Ecto neural progenitor cell (in vitro differentiated cells): Measurements from ENCODE around the gene MRPL54.

ENCODE experiments used
- DNase-seq: peaks from one replicate; pipeline ENCODE4 v3.0.0-alpha.2; 2018; ENCODE audit warnings: low spot score

MRPL54 gene

DNA sequence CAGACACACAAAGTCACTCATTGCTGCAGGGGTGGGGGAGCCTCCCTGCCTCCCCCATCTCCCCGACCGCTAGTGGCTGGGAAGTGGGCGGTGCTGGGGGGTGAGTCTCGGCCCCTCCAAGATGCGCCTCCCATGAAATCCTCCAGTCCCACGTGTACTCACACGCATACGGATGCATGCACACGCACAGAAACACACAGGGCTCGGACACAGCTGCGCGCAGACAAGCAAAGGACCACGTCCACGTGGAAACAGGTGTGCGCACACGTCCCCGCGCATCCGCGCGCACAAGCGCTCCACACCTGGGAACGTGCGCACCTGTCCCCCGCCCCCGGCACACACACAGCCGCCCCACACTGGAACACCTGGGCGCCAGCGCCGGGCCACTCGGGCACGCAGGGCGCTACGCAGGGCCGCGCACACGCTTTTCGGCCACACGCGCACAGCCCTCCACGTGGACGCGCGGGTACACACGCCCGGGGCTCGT, 23.0 kb downstream of the MRPL54 start:
- no peak for DNase-seq

DNA sequence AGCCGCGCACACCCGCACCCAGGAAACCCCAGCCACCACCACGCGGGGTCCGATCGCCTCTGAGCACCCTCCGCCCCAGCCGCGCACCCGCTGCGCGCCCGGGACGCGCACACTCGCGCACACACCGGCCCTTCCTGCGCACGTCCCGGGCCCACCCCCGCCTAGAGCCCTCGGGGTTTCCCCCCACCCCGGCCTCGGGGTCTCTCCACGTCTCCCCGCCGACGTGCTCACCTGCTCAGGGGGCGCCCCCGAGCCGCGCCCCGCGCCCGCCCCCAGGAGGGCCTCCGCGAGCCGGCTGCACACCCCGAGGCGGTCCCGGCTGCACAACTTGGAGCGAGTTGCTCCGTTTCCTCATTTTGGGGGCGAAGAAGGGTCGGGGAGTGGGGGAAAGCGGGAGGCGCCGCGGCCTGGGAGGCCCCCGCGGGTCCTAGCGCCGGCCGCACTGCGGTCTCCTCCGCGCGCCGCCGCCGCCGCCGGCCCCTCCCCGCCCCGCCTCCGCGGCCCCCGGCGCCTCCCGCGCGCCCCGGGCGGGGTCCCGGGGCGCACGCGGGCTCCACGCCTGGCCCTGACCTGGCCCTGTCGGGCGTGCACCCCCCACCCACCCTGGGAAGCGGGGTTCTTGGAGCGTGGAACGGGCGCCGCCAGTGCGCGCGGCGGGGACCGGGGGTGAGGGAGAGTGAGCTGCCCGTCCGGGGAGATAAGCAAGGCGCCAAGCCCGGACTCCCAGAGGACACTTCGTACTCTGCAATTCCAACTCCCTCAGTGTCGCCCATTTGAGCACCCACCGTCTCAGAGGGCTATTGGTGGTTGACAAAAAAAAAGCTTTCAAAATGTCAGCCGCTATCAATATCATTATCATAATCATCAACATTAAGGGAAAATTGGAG, 23.7 kb downstream of the MRPL54 start, which contains the start of gene MATK:
Gene MATK (minus strand): TSS at position 444 of the 887 bp plus-strand sequence. CDS start 1,246 bp downstream, outside the sequence.
- DNase-seq = no peak

DNA sequence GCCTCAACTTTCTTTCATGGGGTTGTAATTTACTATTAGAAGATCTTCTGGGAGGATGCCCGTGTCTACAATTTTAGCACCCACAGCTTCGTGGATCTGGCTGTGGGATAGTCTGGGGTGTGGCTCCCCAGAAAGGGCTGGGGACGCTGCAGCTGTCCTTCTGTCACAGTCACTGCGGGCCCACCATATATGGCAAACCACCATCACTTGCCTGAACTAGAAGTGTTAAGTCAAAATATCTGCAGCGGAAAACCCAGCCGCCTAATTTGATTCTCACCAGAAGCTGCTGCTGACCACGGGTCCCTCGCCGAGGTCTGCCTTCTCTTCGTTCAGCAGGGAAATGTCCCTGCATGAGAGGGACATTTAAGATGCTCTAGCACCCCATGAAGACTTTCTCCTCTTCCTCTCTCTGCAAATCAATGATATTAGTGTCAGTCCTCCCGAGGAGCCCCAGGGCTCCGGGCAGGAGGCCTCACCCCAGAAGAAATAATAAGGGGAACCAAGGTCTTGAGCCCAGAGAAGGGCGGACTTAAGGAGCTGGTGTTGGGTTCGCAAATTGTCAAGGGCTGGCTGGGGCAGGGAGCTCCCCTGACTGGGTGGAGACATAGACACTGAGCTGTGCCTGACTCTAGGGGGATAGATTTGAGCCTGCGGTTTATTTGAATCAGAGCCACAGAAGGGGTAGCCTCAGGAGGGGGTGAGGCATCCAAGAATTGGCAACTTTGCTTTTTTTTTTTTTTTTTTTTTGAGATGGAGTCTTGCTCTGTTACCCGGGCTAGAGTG, 26.7 kb downstream of the MRPL54 start:
- DNase-seq = no peak

DNA sequence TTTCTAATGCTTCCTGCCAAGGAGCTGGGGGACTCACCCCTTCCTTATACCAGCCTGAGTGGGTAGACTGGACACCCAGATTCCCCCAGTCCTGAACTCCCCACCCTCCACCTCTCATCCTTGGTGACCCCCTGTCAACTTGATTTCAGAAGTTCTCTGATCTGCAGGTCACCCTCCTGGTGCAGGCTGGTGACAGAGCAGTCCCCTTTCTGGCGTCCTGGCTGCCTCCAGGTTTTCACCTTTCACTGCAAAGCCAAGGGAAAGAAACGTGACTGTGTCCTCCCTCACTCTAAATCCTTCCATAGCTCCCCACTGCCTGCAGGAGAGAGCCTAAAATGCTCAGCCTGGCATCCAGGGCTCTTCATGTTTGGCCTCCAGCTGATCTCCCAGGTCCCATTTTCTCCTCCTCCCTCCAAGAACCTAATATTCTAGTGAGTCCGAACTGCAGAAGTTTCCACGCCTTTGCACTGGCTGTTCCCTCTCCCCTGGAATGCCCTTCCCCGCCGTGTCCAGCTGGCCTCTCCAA, 27.8 kb downstream of the MRPL54 start:
- no peak for DNase-seq

DNA sequence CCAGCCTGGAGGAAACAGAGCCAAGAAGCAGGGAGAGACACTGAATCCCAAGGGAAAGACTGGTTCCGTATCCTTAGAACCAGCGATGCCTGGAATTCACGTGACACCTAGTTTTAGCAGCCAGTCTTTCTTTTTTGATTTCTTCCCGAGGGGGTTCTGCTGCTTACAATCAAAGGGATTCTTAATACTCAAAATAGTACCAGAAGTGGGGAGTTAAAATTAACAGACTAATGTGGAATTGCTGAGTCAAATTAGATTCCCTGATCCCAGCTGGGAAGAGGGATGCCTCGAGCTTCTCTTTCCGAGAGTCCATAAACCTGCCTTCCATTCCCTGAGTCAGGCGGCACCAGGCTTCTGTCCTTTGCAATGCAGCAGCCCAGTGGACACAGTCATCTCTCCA, 28.5 kb downstream of the MRPL54 start:
- no peak for DNase-seq

DNA sequence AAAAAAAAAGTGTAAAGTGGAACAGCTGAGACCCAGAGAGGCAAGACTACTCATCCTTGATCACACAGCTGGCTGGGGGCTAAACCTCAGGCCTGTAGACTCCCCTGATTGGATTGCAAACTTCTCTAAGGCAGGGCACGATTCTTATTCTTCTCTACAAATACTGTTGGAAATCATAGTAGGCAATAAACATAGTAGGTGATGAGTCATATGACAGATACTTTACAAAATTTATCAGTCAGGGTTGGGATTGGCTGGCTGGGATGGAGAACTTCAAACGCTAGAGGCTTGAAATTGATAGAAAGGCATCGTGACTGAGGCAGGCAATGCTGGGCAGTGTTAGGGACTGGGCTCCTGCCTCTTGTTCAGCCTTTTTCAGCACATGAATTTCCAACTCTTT, 29.6 kb downstream of the MRPL54 start:
- no peak for DNase-seq

DNA sequence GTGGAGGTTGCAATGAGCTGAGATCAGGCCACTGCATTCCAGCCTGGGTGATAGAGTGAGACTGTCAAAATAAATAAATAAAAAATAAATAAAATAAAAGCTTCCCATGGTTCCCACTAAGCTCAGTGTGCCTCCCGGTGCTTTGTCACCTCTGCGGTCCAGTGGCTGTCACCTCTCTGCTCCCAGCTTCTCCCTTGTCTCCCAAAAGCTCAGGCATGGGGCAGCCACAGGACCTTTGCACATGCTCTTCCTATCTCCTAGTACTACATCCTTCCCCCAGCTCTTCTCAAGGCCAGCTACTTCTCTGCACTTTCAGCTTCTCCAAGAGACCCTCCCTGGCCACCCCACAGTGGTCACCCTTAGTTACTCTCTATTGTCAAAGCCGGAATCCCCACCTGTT, 31.3 kb downstream of the MRPL54 start:
- no peak for DNase-seq

DNA sequence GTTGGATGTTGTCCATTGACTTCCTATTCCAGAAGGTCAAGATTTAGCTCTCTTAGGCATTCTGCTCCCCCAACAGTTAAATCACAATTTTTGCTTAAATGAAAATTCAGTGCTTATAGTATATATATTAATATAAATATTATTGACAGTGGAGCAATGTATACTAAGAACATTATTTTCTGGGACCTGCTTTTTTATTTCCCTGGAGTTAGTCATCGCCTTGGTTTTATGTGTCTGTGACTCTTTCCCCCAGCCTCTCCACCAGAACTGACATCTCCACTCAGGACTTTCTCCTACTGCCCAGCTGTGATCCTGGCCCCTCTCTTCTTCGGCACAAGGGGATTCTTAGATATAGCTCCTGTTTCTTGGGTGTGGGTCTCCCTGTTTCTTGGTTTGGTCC, 33.9 kb downstream of the MRPL54 start:
- DNase-seq = no peak

DNA sequence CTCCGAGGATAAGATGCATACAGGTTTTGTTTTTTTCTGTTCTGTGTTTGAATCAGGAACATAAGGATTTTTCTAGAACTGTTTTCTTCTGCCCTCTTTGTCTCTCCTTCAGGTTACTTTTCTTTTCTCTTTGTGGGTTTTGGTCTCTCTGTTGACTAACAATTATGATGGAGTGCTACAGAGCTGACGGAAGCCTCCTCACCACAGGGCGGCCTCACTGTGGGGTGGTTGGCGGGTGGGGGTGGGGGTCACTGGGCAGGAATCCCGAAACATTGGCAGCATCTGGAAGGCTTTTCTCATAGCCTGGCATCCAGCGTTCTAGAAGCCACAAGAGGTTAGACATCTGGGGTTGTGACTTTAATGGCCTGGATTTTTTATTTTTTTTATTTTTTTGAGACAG, 35.7 kb downstream of the MRPL54 start:
- DNase-seq = no peak

DNA sequence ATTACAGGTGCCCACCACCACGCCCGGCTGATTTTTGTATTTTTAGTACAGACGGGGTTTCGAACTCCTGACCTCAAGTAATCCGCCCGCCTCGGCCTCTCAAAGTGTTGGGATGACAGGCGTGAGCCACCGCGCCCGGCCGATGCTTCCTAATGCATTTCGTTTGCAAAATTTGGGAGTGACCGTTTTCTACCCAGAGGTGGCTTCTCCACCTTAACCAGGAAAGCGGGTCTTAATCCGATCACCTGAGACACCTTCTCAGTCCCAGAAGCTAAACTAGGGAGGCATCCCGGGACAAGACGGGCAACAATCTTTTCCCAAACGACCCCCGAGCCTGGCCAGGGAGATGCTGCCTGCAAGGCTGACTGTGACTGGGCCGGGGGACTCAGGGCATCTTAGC, 38.5 kb downstream of the MRPL54 start:
- DNase-seq = no peak

DNA sequence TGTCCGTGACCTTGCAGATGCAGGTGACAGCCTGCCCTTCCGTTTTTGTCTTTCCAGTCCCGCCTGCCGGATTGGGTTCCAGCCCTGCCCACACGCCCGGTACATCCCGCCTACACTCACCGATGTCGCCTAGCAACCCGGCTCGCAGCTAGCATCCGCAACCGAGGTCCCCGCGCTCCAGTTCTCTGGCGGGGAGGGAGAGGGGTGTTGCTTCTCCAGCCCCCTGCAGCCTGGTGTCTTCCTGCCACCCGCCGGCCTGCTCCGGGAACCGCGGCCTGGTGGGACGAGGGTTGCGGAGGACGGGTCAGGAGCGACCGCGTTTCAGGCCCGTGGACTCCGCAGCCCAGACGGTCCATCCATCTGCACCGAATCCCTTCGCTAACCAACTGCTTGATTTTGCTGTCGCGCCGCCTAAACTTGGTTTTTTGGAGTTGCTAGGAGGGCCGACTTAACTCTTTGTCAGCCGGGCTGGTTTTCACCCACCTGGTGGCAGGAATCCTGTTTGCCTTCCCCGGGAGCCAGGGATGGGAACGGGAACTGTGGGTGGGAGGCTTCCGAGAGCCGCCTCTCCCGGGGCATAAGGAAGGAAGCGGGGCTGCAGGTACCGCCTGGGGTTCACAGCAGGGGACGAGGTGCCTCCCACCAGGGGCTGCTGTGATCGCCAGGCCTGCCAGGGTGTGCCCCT, 39.1 kb downstream of the MRPL54 start:
- DNase-seq = peak; percentile 68

DNA sequence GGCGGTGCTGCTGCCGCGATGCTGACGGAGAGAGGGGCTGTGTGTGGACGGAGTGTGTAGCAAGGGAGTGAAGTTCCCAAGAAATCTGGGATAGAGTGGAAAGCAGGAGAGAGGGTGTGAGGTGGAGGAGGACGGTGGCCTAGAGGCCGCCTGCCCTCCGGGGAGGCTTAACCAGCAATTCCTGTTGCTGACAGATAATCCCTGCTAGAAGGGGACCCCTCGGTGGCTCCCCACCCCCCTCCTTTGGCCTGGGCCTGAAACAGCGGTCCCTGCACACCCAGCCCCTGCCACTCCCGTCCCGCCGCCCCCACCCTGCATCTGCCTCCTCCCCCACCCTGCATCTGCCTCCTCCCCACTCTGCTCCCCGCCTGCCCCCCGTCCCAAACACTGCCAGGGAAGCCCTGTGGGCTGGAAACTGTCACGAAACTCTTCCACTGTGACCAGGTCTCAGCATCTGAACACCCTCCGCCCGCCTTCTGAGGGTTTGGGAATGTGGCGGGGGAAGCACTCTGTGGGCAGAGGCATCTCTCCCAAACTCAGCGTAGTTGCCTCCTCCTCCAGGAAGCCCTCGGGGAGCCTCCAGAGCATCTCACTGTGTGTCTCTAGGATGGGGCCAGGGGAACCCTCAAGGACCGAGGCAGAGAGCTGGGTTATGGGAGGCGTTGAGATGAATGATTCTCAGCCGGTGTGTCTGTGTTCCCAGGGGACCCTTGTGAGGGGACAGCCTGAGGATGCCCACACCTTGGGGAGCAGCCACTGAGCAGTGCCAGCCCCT, 40.8 kb downstream of the MRPL54 start:
- DNase-seq = no peak

DNA sequence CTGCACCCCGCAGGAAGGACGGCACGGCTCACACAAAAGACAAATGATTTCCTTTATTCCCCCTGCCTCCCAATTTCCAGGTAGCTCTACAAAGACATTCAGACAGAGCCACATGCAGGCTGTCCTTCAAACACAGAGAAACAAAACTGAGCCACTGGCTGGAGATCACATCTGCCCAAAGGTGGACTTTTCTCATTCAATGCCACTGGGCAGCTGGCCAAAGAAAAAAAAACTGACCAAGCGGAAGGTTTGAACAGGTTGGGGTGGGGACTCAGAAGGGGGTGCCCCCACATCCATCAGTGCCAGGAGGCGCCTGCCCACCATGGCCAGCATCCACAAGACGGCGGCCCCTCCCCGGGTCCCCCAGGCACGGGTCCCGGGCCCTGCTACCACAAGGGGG, 41.5 kb downstream of the MRPL54 start:
- no peak for DNase-seq

DNA sequence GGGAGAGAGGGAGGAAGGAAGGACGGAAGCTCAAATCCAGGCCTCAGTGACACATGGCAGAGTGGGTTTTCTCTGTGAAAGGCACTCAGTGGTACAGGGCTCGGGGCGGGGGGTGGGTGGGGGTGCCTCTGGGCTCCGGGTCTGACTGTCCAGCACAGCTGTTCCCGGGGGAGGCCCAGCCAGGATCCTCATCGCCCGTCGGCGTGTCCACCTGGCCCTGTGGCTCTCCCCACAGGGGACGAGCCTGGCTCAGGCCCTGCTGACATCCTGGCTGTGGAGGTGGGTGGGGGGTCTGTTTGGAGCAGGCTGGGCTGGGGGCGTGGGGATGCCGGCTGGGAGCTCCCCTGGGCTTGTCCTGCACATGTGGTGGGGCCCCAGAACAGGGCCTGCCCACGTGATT, 41.9 kb downstream of the MRPL54 start:
- no peak for DNase-seq

DNA sequence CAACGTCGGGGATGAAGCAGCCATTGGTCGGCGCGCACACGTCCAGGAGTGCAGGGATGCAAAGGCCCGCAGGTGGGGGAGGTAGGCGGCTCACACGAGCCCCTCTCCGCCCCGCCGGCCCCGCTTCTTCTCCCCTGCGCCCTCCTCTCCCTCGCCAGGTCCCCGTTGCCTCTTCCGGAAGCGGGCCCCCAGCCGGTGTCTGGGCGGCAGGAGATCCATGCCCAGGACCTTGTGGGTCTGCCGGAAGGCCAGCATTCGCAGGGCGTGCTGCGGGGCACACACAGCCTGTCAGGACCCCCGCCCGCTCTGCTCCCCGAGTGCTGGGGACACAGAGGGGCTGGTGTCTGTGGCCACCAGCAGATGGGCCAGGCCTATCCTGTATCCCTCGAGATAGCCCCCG, 43.4 kb downstream of the MRPL54 start:
- DNase-seq = no peak

DNA sequence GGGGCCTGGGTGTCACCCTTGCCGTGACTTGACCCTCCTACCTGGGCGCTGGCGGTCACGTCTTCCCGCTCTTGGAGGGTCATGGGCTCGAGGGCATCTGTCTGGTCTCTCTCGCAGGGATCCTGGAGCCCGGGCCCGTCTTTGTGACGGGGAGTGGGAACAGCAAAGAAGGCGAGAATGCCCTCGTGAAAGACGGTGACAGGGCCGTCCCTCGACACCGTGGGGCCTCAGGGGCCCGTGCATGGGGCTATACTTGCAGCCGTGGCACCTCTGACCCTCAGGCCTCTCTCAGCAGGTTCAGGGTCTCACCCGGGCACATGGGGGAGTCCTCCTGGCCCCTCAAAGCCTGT, 44.6 kb downstream of the MRPL54 start:
- no peak for DNase-seq

DNA sequence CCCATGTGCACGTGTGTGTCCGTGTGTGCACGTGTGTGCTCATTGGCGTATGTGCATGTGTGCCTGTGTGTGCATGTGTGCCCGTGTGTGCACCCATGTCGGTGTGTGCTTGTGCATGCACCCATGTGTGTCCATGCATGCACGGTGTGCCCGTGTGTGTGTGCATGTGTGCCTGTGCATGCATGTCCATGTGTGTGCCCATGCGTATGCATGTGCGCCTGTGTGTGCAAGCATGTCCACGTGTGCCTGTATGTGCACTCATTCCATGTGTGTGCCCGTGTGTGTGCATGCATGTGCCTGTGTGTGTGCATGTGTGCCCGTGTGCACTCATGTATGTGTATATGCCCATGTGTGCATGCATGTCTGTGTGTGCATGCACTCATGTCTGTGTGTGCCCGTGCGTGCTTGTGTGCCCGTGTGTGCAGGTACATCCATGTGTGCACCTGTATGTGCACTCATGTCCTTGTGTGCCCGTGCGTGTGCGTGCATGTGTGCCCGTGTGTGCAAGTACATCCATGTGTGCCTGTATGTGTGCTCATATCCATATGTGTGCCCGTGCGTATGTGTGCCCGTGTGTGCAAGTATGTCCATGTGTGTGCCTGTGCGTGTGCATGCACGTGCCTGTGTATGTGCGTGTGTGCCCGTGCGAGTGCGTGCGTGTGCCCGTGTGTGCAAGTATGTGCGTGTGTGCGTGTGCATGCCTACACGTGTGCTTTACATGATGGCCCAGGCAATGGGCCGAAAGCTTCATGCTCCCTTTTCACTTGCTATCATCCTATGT, 45.3 kb downstream of the MRPL54 start:
- no peak for DNase-seq

DNA sequence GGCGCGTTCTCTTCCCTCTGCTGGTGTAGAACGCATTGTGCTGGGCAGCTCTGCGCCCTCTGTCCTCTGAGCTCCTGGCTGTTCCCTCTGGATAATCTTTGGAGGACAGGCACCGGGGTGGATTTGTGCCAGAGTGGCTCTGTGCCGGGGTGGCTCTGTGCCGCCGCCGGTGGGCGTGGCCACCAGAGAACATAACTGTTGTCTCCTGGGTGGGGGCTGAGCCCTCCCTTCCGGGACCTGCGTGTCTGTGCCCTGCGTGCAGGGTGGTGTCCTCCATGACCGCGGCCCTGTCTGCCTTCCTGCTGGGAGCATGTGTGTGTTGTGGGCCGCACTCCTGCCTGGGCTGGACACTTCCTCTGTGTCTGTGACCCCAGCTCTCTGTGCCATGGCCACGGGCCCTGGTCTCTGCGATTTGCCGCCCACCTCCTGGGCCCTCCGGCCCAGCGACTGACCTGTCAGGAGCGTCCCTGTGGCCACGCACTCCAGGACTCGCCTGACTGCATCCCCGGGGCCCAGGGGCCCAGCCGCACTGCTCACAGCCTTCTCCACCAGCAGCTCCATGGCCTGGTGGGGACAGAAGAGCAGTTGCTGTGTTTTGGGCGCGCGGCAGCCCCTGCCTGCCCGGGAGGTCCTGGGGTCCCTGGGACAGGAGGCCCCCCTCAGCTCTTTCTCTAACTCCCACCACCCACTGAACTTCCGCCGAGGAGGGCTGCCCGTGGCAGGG, 46.1 kb downstream of the MRPL54 start:
- DNase-seq = no peak

DNA sequence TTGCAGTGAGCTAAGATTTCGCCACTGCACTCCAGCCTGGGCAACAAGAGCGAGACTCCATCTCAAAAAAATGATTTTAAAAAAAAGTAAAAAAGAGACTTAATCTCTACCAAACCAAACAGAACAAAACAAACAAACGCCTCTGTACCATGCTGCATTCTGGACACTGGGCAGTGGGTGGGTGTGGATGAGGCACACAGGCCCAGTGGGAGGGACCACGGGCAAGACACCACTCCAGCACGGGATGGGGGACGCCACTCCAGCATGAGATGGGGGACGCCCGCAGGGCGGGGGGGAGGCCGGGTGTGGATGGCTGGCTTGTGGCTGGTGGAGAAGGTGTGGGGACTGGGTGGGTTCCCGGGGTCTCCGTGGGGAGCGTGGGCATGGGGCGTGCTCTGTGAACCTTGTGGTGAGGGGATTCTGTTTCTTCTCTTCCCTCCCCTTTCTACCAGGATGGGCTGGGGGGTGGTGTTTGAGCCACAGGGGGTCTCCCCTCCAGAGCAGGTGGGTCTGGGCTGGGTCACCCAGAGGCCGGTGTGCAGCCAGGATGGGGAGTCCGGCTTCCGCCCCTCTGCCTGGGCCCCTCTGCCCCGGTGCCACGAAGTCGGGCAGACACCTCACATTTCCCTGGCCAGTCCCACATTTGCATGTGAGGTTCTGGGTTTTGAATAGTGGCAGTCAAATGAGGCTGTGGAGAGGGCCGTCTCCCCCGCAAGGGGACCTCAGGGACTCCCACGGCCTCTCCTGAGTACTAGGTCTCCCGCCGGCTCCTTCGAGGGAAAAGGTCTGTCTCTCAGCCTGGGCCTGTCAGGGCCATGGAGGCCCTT, 47.6 kb downstream of the MRPL54 start:
- no peak for DNase-seq
